ENCODE data around the gene CDC20.

DNA sequence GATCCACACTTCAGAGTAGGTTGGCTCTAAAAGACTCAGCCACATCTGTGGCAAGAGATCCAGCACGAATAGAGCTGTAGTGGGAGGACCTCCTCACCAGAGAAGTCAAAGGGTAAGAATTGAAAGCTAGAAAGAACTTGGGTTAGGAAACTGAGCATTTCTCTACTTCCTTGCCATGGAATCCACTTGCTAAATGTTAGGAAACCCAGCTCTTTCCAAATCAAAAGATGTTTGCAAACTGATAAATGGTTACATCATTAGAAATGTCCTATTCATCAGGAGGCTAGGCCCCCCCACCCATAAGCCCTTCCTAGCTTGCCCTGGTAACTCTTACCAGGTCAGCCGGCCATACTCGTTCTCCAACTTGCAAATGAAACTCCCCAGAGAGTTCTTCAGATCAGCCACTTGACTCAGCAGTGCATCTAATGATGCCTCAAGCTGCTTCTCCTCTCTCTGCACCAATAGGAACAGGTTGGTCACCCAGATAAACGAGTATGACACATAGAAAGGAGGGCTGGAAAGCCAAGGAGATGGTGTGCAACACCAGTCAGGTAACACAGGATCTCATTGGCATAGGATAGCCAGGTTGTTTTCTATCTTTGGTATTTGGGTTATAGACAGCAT, 29.3 kb downstream of the CDC20 start:
- TF ChIP-seq, protein P1, sequence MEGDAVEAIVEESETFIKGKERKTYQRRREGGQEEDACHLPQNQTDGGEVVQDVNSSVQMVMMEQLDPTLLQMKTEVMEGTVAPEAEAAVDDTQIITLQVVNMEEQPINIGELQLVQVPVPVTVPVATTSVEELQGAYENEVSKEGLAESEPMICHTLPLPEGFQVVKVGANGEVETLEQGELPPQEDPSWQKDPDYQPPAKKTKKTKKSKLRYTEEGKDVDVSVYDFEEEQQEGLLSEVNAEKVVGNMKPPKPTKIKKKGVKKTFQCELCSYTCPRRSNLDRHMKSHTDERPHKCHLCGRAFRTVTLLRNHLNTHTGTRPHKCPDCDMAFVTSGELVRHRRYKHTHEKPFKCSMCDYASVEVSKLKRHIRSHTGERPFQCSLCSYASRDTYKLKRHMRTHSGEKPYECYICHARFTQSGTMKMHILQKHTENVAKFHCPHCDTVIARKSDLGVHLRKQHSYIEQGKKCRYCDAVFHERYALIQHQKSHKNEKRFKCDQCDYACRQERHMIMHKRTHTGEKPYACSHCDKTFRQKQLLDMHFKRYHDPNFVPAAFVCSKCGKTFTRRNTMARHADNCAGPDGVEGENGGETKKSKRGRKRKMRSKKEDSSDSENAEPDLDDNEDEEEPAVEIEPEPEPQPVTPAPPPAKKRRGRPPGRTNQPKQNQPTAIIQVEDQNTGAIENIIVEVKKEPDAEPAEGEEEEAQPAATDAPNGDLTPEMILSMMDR (IDR thresholded peaks at IDR 0.05): no peak
- TF ChIP-seq POLR2A (IDR thresholded peaks at IDR 0.05) (no peak), EP300 (IDR thresholded peaks at IDR 0.05) (no peak), POLR2AphosphoS5 (IDR thresholded peaks at IDR 0.05) (no peak)

Data from gastroesophageal sphincter (tissue), 3 donors.